Adrenal gland (tissue), 12 donors: ENCODE data around the gene STRN4. TPM values are rescaled to one million over a fixed set of nuclear protein-coding genes. Genes with fewer than 3 reads are reported as not detected.

Experiments used
- DNase-seq, 7 donors: peaks; one replicate each; pipeline ENCODE4 v3.0.0-alpha.2; 2019 to 2020
- H3K27ac ChIP-seq, 5 donors: fragments of 200-600 bp; sonication (generic) in 4 of 5; 1 replicate in 3 of 5; 2 replicates in 2 of 5; pipeline versions ENCODE4 v1.5.1 to v1.8.0; 2016 to 2020; ENCODE audit warnings: mild to moderate bottlenecking in 1 of 5
- H3K27me3 ChIP-seq: fragments of 200-600 bp; 2 replicates; pipeline ENCODE4 v1.8.0; 2021
- H3K36me3 ChIP-seq, 2 donors: fragments of 200-600 bp; replicated peaks in 1 of 2; 1 replicate in 1 of 2; 2 replicates in 1 of 2; pipeline versions ENCODE4 v1.5.1 to v1.8.0; 2018 to 2022
- H3K4me1 ChIP-seq, 2 donors: fragments of 200-600 bp; replicated peaks in 1 of 2; 1 replicate in 1 of 2; 2 replicates in 1 of 2; pipeline versions ENCODE4 v1.5.1 to v1.8.0; 2018 to 2021
- H3K4me3 ChIP-seq, 4 donors: fragments of 200-600 bp; sonication (generic) in 3 of 4; one replicate each; pipeline ENCODE4 v1.5.1; 2016 to 2018
- H3K9me3 ChIP-seq, 3 donors: fragments of 200-600 bp; sonication (generic) in 1 of 3; replicated peaks in 1 of 3; 1 replicate in 2 of 3; 2 replicates in 1 of 3; pipeline versions ENCODE4 v1.5.1 to v1.8.0; 2016 to 2021
- CTCF ChIP-seq, 6 experiments: fragments of 450-650 bp in 4 of 6; fragments of 200-600 bp in 2 of 6; sonication (generic) in 1 of 6; IDR thresholded peaks; 1 replicate in 5 of 6; 2 replicates in 1 of 6; pipeline versions ENCODE4 v1.5.1 to v1.8.0; 2016 to 2021; ENCODE audit warnings: antibody characterized with exemption in 6 of 6, mild to moderate bottlenecking in 2 of 6, moderate library complexity in 1 of 6
- POLR2A ChIP-seq, 2 donors: fragments of 450-650 bp; IDR thresholded peaks; one replicate each; pipeline ENCODE4 v1.6.1; 2017; ENCODE audit warnings: antibody characterized with exemption in 2 of 2, mild to moderate bottlenecking in 2 of 2, moderate library complexity in 1 of 2
- WGBS, 4 donors: extraction: QIAGEN DNeasy Blood & Tissue Kit in 2 of 4; methylation state at CpG; one replicate each; pipeline versions ENCODE4 v1.1.5 to v1.1.7; 2013 to 2017; 5-methylcytosine and 5-hydroxymethylcytosine counted together
- intact Hi-C, 2 donors: fragments of 100-400 bp; cut with DNase I; formaldehyde crosslinking; loops; one replicate each; pipeline versions ENCODE4 v1.14.1 to v1.15.0; 2022 to 2023
- polyA plus RNA-seq, 3 donors: library from polyadenylated mRNA; stranded (reverse); fragments of 200-250 nt in 2 of 3; fragments of 350-450 nt in 1 of 3; fragmentation: Illumina TruSeq in 1 of 3; extraction: RNeasy Lipid Tissue Mini Kit (QIAGEN cat#74804) in 1 of 3; gene quantifications; one replicate each; pipeline ENCODE4 v1.2.3, GENCODE V29; 2013 to 2014
- total RNA-seq, 9 donors: library from RNA; depleted of rRNA in 4 of 9; stranded (reverse); fragments of >200 nt in 4 of 9; fragments of 120-200 nt in 1 of 9; fragmentation: NEBNext Ultra II Directional in 1 of 9; extraction: Animal tissue kit (Norgen Biotek cat#: 25700) in 1 of 9; gene quantifications; one replicate each; pipeline versions ENCODE4 v1.1.0 to v1.2.4, GENCODE V29; 2013 to 2023
- donor health status: healthy with polysubstance abuse.
- donor health status: Bipolar disorder and iron deficiency.
- donor health status: DM: yes; HTN: yes; CAD: no.
- donor health status: DM: no; HTN: no; CAD: no.
- donor health status: DM: no; HTN: no; CAD: no.
- donor health status: DM: yes; HTN: yes; CAD: no.

STRN4 gene
- total and polyA plus RNA-seq, 12 donors = 22.3 to 92.8 (median 65.8) TPM

- WGBS, 4 donors = 36 to 43% (median 38%) methylated on average over 13 to 20 of the region's 20 CpGs
- Histone ChIP-seq H3K4me1 (peaks cover 0 to 19% of the 10 kb centered on the region in 2 donors), H3K27ac (peak overlapping the region; percentile 25 to 89 (median 67)), H3K9me3 (no peaks in the 10 kb centered on the region), H3K4me3 (peak overlapping the region in 2 of 4 donors; percentile 27 to 72), H3K27me3 (peaks cover 4% of the 10 kb centered on the region), H3K36me3 (peaks cover 0 to 14% of the 10 kb centered on the region in 2 donors)
- peak; percentile 45 to 80 (median 61) for DNase-seq
- TF ChIP-seq CTCF (IDR thresholded peaks at IDR 0.05) (no peak), POLR2A (IDR thresholded peaks at IDR 0.05) (no peak)
- intact Hi-C loops = no loop called here
Observed at GRCh38 chr19:46786236-46787039, 40.2 kb upstream of the STRN4 start.

GRCh38 chr19:46785980-46786235 is 39.7 kb upstream of the STRN4 start:
- Histone ChIP-seq H3K36me3 (peaks cover 0 to 19% of the 10 kb centered on the region in 2 donors), H3K9me3 (no peaks in the 10 kb centered on the region), H3K27ac (peak overlapping the region in 4 of 5 donors; percentile 56 to 89 (median 78)), H3K27me3 (peaks cover 4% of the 10 kb centered on the region), H3K4me3 (peak overlapping the region in 1 of 4 donors; percentile 72), H3K4me1 (peaks cover 0 to 19% of the 10 kb centered on the region in 2 donors)
- intact Hi-C loops = no loop called here
- no peak for TF ChIP-seq CTCF (IDR thresholded peaks at IDR 0.05)
- no peak for TF ChIP-seq POLR2A (IDR thresholded peaks at IDR 0.05)
- DNase-seq = no peak
- WGBS, 4 donors = 63 to 81% (median 77%) methylated on average over 4 of the region's 4 CpGs

- Histone ChIP-seq H3K27me3 (peaks cover 4% of the 10 kb centered on the region), H3K4me3 (peak overlapping the region in 1 of 4 donors; percentile 72), H3K27ac (peak overlapping the region in 4 of 5 donors; percentile 56 to 89 (median 78)), H3K36me3 (peaks cover 0 to 23% of the 10 kb centered on the region in 2 donors), H3K4me1 (peaks cover 0 to 19% of the 10 kb centered on the region in 2 donors), H3K9me3 (no peaks in the 10 kb centered on the region)
- intact Hi-C loops = no loop called here
- no peak for DNase-seq
- WGBS, 4 donors = 77 to 83% (median 81%) methylated on average over 19 of the region's 19 CpGs
- TF ChIP-seq POLR2A (IDR thresholded peaks at IDR 0.05) (no peak), CTCF (IDR thresholded peaks at IDR 0.05) (no peak)
Observed at GRCh38 chr19:46785054-46785979, 39.1 kb upstream of the STRN4 start.
